HS-5 (cell line): ENCODE measurements around the gene SLC9A6.
"Not testable (repeated sequence)": the region's sequence is repeated elsewhere in the genome, so short reads cannot be mapped to it uniquely, and the experiment has no call there.

Source experiments
- DNase-seq: peaks from one replicate; pipeline ENCODE4 v3.0.0-alpha.2; 2012; ENCODE audit warnings: low read depth

SLC9A6 gene

GRCh38 chrX:136063340-136064079 lies 78.3 kb downstream of the SLC9A6 start:
- no peak for DNase-seq

DNA sequence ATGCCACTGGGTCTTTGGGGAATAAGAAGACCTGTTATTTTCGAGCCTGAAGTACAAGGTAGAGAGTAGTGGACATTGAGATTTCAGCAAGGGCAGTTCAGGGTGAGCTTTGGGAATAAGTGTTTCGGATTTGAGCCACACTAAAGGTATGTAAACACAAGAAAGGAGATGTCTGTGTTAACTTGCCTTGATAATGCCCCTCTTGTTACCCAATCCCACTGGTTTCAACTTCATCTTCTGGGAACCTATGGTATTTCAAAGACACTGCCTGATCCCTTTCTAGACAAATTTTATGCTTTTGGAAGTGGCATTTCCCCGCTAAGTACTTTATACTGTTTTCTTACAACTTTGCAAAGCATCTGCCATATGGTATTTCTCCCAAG lies 79.4 kb downstream of the SLC9A6 start:
- no peak for DNase-seq

GRCh38 chrX:136065044-136065671 lies 79.9 kb downstream of the SLC9A6 start:
- DNase-seq = peak; percentile 26

DNA sequence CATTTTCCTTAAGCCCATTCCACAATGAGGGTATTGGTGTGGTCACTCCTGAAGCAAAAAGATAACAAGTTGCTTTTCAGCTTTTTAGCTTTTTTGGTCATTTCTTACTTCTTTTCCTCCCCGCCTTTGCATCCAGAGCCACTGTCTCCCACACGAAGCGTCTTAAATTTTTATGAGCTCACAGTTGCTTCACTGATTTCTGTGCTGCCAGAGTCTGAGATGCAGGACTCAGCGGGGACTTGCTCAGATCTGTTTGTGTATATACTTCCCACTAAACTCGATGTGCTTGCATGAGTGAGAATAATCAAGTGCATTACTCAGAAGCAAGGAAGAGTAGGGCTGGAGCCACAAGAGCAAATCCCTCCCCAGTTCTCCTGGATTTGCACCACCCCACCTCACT lies 81.9 kb downstream of the SLC9A6 start:
- no peak for DNase-seq

DNA sequence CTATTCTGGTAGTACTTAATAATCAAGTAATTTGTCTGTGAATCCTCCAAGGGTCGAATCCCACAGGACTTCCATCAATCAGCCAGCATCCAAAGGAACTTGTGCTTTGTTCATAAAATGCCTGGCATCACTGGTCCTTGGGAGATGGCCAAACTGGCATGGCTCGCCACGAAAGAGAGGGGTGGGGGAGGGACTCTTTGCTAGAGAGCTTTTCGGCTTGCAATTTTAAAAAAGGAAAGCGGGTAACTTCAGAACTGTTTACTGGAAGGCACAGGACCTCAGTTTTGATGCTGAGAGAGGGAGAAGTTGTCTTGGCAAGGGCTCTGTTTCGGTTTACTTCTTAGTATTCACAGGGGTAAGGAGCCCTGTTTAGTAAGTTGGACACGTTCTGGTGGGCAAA lies 82.7 kb downstream of the SLC9A6 start:
- DNase-seq = no peak

- DNase-seq = no peak
Observed at GRCh38 chrX:136076942-136077341, 91.7 kb downstream of the SLC9A6 start.

- no peak for DNase-seq
Observed at GRCh38 chrX:136080766-136081165, 95.5 kb downstream of the SLC9A6 start.

- DNase-seq = no peak
Observed at GRCh38 chrX:136086521-136086920, 101.3 kb downstream of the SLC9A6 start.

GRCh38 chrX:136091898-136092297 lies 106.7 kb downstream of the SLC9A6 start:
- not testable (repeated sequence) for DNase-seq

- no peak for DNase-seq
Observed at GRCh38 chrX:136094962-136095361, 109.7 kb downstream of the SLC9A6 start.
